Liver (tissue), 9 donors: Measurements from ENCODE around the gene SLC49A4. TPM values are rescaled to one million over a fixed set of nuclear protein-coding genes. Genes with fewer than 3 reads are reported as not detected.

ENCODE experiments used
- DNase-seq: peaks from one replicate; pipeline ENCODE4 v3.0.0-alpha.2; 2017; ENCODE audit warnings: low spot score
- H3K27ac ChIP-seq, 2 donors: one replicate each; pipeline ENCODE4 v1.7.0; 2013; ENCODE audit warnings: inconsistent platforms in 2 of 2, low read length in 2 of 2, control low read depth in 1 of 2, low read depth in 1 of 2, mild to moderate bottlenecking in 1 of 2
- H3K27me3 ChIP-seq, 4 donors: one replicate each; pipeline versions ENCODE4 v1.6.1 to v1.7.0; 2013; ENCODE audit warnings: low read length in 3 of 4, inconsistent platforms in 1 of 4, mild to moderate bottlenecking in 1 of 4, moderate library complexity in 1 of 4; ENCODE audit not compliant: control insufficient read depth in 4 of 4, insufficient read depth in 4 of 4
- H3K36me3 ChIP-seq, 4 donors: one replicate each; pipeline versions ENCODE4 v1.6.1 to v1.7.0; 2013; ENCODE audit warnings: low read length in 3 of 4, mild to moderate bottlenecking in 3 of 4, low read depth in 1 of 4, moderate library complexity in 1 of 4; ENCODE audit not compliant: control insufficient read depth in 4 of 4, insufficient read depth in 3 of 4
- H3K4me1 ChIP-seq, 4 donors: one replicate each; pipeline versions ENCODE4 v1.6.1 to v1.7.0; 2013; ENCODE audit warnings: low read length in 3 of 4, mild to moderate bottlenecking in 3 of 4, moderate library complexity in 1 of 4; ENCODE audit not compliant: control insufficient read depth in 4 of 4, insufficient read depth in 4 of 4
- H3K4me3 ChIP-seq, 3 donors: one replicate each; pipeline versions ENCODE4 v1.6.1 to v1.7.0; 2013; ENCODE audit warnings: low read length in 3 of 3, control low read depth in 1 of 3, low read depth in 1 of 3, mild to moderate bottlenecking in 1 of 3
- H3K9ac ChIP-seq, 2 donors: one replicate each; pipeline ENCODE4 v1.7.0; 2013; ENCODE audit warnings: low read length in 2 of 2, mild to moderate bottlenecking in 2 of 2, moderate library complexity in 2 of 2, control low read depth in 1 of 2, low read depth in 1 of 2
- H3K9me3 ChIP-seq, 4 donors: one replicate each; pipeline versions ENCODE4 v1.6.1 to v1.7.0; 2013; ENCODE audit warnings: low read length in 3 of 4; ENCODE audit not compliant: control insufficient read depth in 4 of 4
- ATF3 ChIP-seq: IDR thresholded peaks from 2 replicates; pipeline ENCODE4 v1.6.1; 2016; ENCODE audit warnings: antibody characterized with exemption
- CTCF ChIP-seq: fragments of 150-350 bp; IDR thresholded peaks from 2 replicates; pipeline ENCODE4 v1.5.1; 2017; ENCODE audit warnings: improper control_type of control experiment, low read depth, low read length; ENCODE audit not compliant: missing input control
- EGR1 ChIP-seq, 2 donors: IDR thresholded peaks; 2 replicates each; pipeline ENCODE4 v1.6.1; 2016 to 2018; ENCODE audit warnings: antibody characterized with exemption in 2 of 2, low read depth in 2 of 2
- FOXA1 ChIP-seq: IDR thresholded peaks from 2 replicates; pipeline ENCODE4 v1.6.1; 2016; ENCODE audit warnings: antibody characterized with exemption
- FOXA2 ChIP-seq: IDR thresholded peaks from 2 replicates; pipeline ENCODE4 v1.6.1; 2016; ENCODE audit warnings: antibody characterized with exemption
- GABPA ChIP-seq, 2 donors: IDR thresholded peaks in 1 of 2; conservative IDR thresholded peaks in 1 of 2; 2 replicates each; pipeline ENCODE4 v1.6.1; 2016; ENCODE audit warnings: antibody characterized with exemption in 2 of 2, mild to moderate bottlenecking in 1 of 2, moderate library complexity in 1 of 2
- HNF4A ChIP-seq, 2 donors: conservative IDR thresholded peaks; 2 replicates each; pipeline ENCODE4 v1.6.1; 2016; ENCODE audit warnings: antibody characterized with exemption in 2 of 2, mild to moderate bottlenecking in 2 of 2
- HNF4G ChIP-seq: IDR thresholded peaks from 2 replicates; pipeline ENCODE4 v1.6.1; 2016; ENCODE audit warnings: antibody characterized with exemption
- JUND ChIP-seq, 2 donors: IDR thresholded peaks; 2 replicates each; pipeline ENCODE4 v1.6.1; 2016; ENCODE audit warnings: antibody characterized with exemption in 2 of 2
- MAX ChIP-seq: IDR thresholded peaks from 2 replicates; pipeline ENCODE4 v1.6.1; 2016; ENCODE audit warnings: antibody characterized with exemption
- NR2F2 ChIP-seq: IDR thresholded peaks from 2 replicates; pipeline ENCODE4 v1.6.1; 2016; ENCODE audit warnings: antibody characterized with exemption
- RAD21 ChIP-seq, 2 donors: IDR thresholded peaks; 2 replicates each; pipeline ENCODE4 v1.6.1; 2016; ENCODE audit warnings: antibody characterized with exemption in 2 of 2, mild to moderate bottlenecking in 2 of 2
- REST ChIP-seq: IDR thresholded peaks from 2 replicates; pipeline ENCODE4 v1.6.1; 2016; ENCODE audit warnings: antibody characterized with exemption, mild to moderate bottlenecking
- RXRA ChIP-seq, 2 donors: IDR thresholded peaks; 2 replicates each; pipeline ENCODE4 v1.6.1; 2017 to 2018; ENCODE audit warnings: antibody characterized with exemption in 2 of 2, mild to moderate bottlenecking in 1 of 2
- SP1 ChIP-seq: IDR thresholded peaks from 2 replicates; pipeline ENCODE4 v1.6.1; 2018; ENCODE audit warnings: antibody characterized with exemption, mild to moderate bottlenecking
- YY1 ChIP-seq: IDR thresholded peaks from 2 replicates; pipeline ENCODE4 v1.6.1; 2016; ENCODE audit warnings: antibody characterized with exemption, mild to moderate bottlenecking
- ZBTB33 ChIP-seq: IDR thresholded peaks from 2 replicates; pipeline ENCODE4 v1.6.1; 2016; ENCODE audit warnings: antibody characterized with exemption
- WGBS: extraction: QIAGEN DNeasy Blood & Tissue Kit; methylation state at CpG from one replicate; pipeline ENCODE4 v1.1.7; 2013; 5-methylcytosine and 5-hydroxymethylcytosine counted together
- polyA plus RNA-seq, 2 donors: library from polyadenylated mRNA; stranded (reverse) in 1 of 2; unstranded in 1 of 2; fragments of 200-250 nt in 1 of 2; fragments of >200 nt in 1 of 2; fragmentation: Nextera tagmentation in 1 of 2; extraction: Ambion mirVana in 1 of 2; gene quantifications; one replicate each; pipeline versions ENCODE4 v1.2.1 to v1.2.3, GENCODE V29; 2013 to 2015
- total RNA-seq, 2 donors: library from RNA; depleted of rRNA; stranded (reverse); fragments of >200 nt; gene quantifications; one replicate each; pipeline ENCODE4 v1.2.3, GENCODE V29; 2014
- donor health status: healthy.
- donor health status: healthy.
- donor health status: healthy.
- donor health status: healthy.
- donor health status: healthy.

Gene SLC49A4
- total and polyA plus RNA-seq, 4 donors, result 3.3 to 11.1 (median 6.3) TPM

- TF ChIP-seq REST (no peak), GABPA (IDR thresholded peaks at IDR 0.05 in 1 of 2, conservative IDR thresholded peaks at IDR 0.05 in 1 of 2) (no peak), RAD21 (IDR thresholded peaks at IDR 0.05) (no peak), EGR1 (IDR thresholded peaks at IDR 0.05; ENCODE audit: low read depth in 2 of 2) (no peak)
Measured at GRCh38 chr3:122890720-122891220, 95.9 kb downstream of the SLC49A4 start (continued).

GRCh38 chr3:122892118-122892960 lies 97.5 kb downstream of the SLC49A4 start:
- Histone ChIP-seq H3K36me3 (no peaks in the 10 kb centered on the region), H3K4me1 (peaks cover 0 to 1% (median 0%) of the 10 kb centered on the region in 4 donors), H3K9ac (no peak overlapping the region), H3K27ac (no peak overlapping the region), H3K9me3 (no peaks in the 10 kb centered on the region), H3K4me3 (no peak overlapping the region), H3K27me3 (peaks cover 0 to 3% (median 0%) of the 10 kb centered on the region in 4 donors)
- DNase-seq, result no peak
- TF ChIP-seq RXRA (IDR thresholded peaks at IDR 0.05), result no peak
- TF ChIP-seq YY1, result no peak
- TF ChIP-seq REST, result no peak
- TF ChIP-seq ZBTB33, result no peak
- TF ChIP-seq JUND (IDR thresholded peaks at IDR 0.05), result no peak
- no peak for TF ChIP-seq MAX
- no peak for TF ChIP-seq FOXA2
- TF ChIP-seq HNF4G, result no peak
- TF ChIP-seq CTCF, result no peak
- TF ChIP-seq HNF4A (conservative IDR thresholded peaks at IDR 0.05), result no peak
- TF ChIP-seq GABPA (IDR thresholded peaks at IDR 0.05 in 1 of 2, conservative IDR thresholded peaks at IDR 0.05 in 1 of 2), result no peak
- TF ChIP-seq EGR1 (IDR thresholded peaks at IDR 0.05; ENCODE audit: low read depth in 2 of 2), result no peak
- no peak for TF ChIP-seq FOXA1
- TF ChIP-seq ATF3, result no peak
- no peak for TF ChIP-seq NR2F2
- TF ChIP-seq SP1, result no peak
- 95% methylated on average over 21 of the region's 21 CpGs for WGBS
